Measurements from ENCODE around the gene GOLGA3. TPM values are rescaled to one million over a fixed set of nuclear protein-coding genes. Genes with fewer than 3 reads are reported as not detected.

GOLGA3 gene
- polyA plus RNA-seq, 1 donor (not counting 4 experiments of a cell fraction or from before 2014, with no cell fraction given), result 11.0 TPM

DNA sequence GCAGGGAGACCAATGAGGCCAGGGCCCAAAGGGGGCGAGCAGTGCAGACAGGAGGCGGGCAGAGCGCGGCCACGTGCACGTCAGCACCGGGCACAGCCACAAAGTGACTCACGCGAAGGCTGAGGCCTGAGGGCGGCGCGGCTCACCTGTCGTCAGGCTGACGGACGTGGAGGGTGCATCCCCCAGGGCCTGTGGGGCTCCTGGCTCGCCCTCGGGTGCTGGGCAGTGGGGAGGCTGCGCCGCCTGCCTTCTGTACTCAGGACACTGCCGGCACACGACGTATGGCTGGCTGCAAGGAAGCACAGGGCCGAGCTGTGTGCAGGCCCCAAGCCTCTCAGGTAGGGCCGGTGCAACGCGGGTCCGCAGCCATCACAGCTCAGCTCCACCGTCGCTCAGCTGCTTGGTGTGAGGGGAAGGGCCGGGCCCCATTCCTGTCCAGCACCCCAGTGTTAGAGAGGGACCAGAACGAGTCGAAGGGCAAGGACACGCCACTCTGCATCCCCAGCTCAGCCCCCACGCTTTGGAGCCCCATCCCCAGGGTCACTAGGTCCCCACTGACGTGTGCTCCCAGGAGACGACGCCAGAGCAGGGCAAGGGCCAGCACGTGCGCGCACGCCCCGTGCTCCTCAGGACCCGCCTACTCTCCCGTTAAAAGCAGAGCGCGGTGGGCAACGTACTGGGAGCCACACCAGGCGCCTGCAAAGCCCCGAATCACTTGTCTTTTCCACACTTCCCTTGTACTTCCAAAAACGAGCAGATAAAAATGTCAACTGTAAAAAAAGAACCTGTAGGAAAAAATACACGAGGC is 24.8 kb upstream of the GOLGA3 start:
- dilution Hi-C loops (cut with MboI; ENCODE audit: extremely low pct_ligation_motif_present, low sequenced_read_pairs), result no loop called here

DNA sequence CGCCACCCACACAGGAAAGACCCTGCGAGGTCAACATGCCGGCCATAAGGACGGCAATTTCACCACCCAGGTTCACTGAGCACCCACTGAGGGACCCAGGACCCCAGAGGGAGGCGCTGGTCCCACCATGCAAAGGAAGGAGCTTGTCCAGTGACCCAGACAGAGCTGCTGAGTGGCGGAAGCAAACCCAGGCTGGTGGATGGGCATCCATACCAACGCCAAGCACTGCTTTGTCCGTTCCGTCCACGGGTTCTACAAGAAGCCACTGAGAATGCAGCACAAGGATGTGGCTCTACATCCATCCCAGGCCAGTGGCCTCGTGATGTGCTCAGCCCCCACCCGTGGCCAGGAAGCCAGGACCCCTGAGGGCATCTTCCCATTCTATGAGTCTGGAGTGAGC is 23.8 kb upstream of the GOLGA3 start:
- no peak for DNase-seq (ENCODE audit: low read depth, low spot score)
- no peaks in the 10 kb centered on the region for H3K27me3 ChIP-seq (ENCODE audit: control insufficient read depth, extremely low read depth, insufficient read depth, low read length)
- TF ChIP-seq CTCF (optimal IDR thresholded peaks at IDR 0.05 in 1 of 3, IDR thresholded peaks at IDR 0.05 in 1 of 3, conservative IDR thresholded peaks at IDR 0.05 in 1 of 3; ENCODE audit: extremely low read depth in 1 of 3, insufficient read depth in 2 of 3, low read length in 3 of 3), result no peak
- no peak for TF ChIP-seq EZH2 (IDR thresholded peaks at IDR 0.05; ENCODE audit: low read length)
- no peak overlapping the region for H3K4me2 ChIP-seq (ENCODE audit: control insufficient read depth, extremely low read depth, insufficient read depth, low read depth, low read length)
- no peaks in the 10 kb centered on the region for H3K9me3 ChIP-seq (ENCODE audit: control insufficient read depth, low read depth, low read length)
- no peak overlapping the region for H2AFZ ChIP-seq (ENCODE audit: control insufficient read depth, low read length)
- H3K27ac ChIP-seq (ENCODE audit: control insufficient read depth, insufficient read depth, low read length), result no peak overlapping the region
- no peak for FAIRE-seq
- no peaks in the 10 kb centered on the region for H3K79me2 ChIP-seq (ENCODE audit: control insufficient read depth, insufficient read depth, low read length)
- dilution Hi-C loops (cut with MboI; ENCODE audit: extremely low pct_ligation_motif_present, low sequenced_read_pairs), result no loop called here
- peaks cover 42 to 46% of the 10 kb centered on the region in 2 experiments for H3K36me3 ChIP-seq (ENCODE audit: control insufficient read depth in 2 of 2, extremely low read depth in 1 of 2, insufficient read depth in 2 of 2, low read length in 2 of 2)
- no peaks in the 10 kb centered on the region for H3K4me1 ChIP-seq (ENCODE audit: control insufficient read depth, extremely low read depth, insufficient read depth, low read length)
- no peaks in the 10 kb centered on the region for H4K20me1 ChIP-seq (ENCODE audit: control insufficient read depth, extremely low read depth, insufficient read depth, low read length)
- H3K9ac ChIP-seq (ENCODE audit: control insufficient read depth, extremely low read depth, insufficient read depth, low read length), result no peak overlapping the region
- no peaks in the 10 kb centered on the region for H3K9me1 ChIP-seq (ENCODE audit: control insufficient read depth, extremely low read depth, insufficient read depth, low read length)
- H3K4me3 ChIP-seq (ENCODE audit: control insufficient read depth in 2 of 3, extremely low read depth in 1 of 3, insufficient read depth in 2 of 3, low read depth in 1 of 3, low read length in 3 of 3), result no peak overlapping the region

More for the DNA sequence above, 24.8 kb upstream of the GOLGA3 start:
- Histone ChIP-seq H3K9me1 (ENCODE audit: control insufficient read depth, extremely low read depth, insufficient read depth, low read length) (no peaks in the 10 kb centered on the region), H3K4me1 (ENCODE audit: control insufficient read depth, extremely low read depth, insufficient read depth, low read length) (no peaks in the 10 kb centered on the region), H3K4me3 (ENCODE audit: control insufficient read depth in 2 of 3, extremely low read depth in 1 of 3, insufficient read depth in 2 of 3, low read depth in 1 of 3, low read length in 3 of 3) (no peak overlapping the region), H3K9ac (ENCODE audit: control insufficient read depth, extremely low read depth, insufficient read depth, low read length) (no peak overlapping the region), H3K27ac (ENCODE audit: control insufficient read depth, insufficient read depth, low read length) (no peak overlapping the region), H3K4me2 (ENCODE audit: control insufficient read depth, extremely low read depth, insufficient read depth, low read depth, low read length) (no peak overlapping the region), H3K79me2 (ENCODE audit: control insufficient read depth, insufficient read depth, low read length) (no peaks in the 10 kb centered on the region), H4K20me1 (ENCODE audit: control insufficient read depth, extremely low read depth, insufficient read depth, low read length) (no peaks in the 10 kb centered on the region), H3K36me3 (ENCODE audit: control insufficient read depth in 2 of 2, extremely low read depth in 1 of 2, insufficient read depth in 2 of 2, low read length in 2 of 2) (peaks cover 36 to 47% of the 10 kb centered on the region in 2 experiments), H3K27me3 (ENCODE audit: control insufficient read depth, extremely low read depth, insufficient read depth, low read length) (no peaks in the 10 kb centered on the region), H2AFZ (ENCODE audit: control insufficient read depth, low read length) (no peak overlapping the region), H3K9me3 (ENCODE audit: control insufficient read depth, low read depth, low read length) (no peaks in the 10 kb centered on the region)
- DNase-seq (ENCODE audit: low read depth, low spot score) (no peak), FAIRE-seq (no peak)
- TF ChIP-seq EZH2 (IDR thresholded peaks at IDR 0.05; ENCODE audit: low read length), result no peak
- TF ChIP-seq CTCF (optimal IDR thresholded peaks at IDR 0.05 in 1 of 3, IDR thresholded peaks at IDR 0.05 in 1 of 3, conservative IDR thresholded peaks at IDR 0.05 in 1 of 3; ENCODE audit: extremely low read depth in 1 of 3, insufficient read depth in 2 of 3, low read length in 3 of 3), result no peak

Measured in keratinocyte (primary cell).